ENCODE results near the gene XBP1. TPM values are rescaled to one million over a fixed set of nuclear protein-coding genes. Genes with fewer than 3 reads are reported as not detected.

XBP1 gene
- total RNA-seq, 1 experiment from 2014 or later: 81.3 TPM

- Histone ChIP-seq H3K36me3 (ENCODE audit: control insufficient read depth in 1 of 2, insufficient read depth in 2 of 2, low read length in 2 of 2) (no peaks in the 10 kb centered on the region), H2AFZ (ENCODE audit: low read depth, low read length, poor library complexity, severe bottlenecking) (no peak overlapping the region), H4K20me1 (ENCODE audit: insufficient read depth) (no peaks in the 10 kb centered on the region), H3K27me3 (ENCODE audit: insufficient read depth, low read length) (no peaks in the 10 kb centered on the region), H3K4me3 (replicated peaks in 1 of 2; ENCODE audit: low read depth in 1 of 2, low read length in 2 of 2) (no peak overlapping the region), H3K9me2 (ENCODE audit: insufficient read depth) (no peaks in the 10 kb centered on the region), H3K9ac (ENCODE audit: low read length) (no peak overlapping the region), H3K4me1 (ENCODE audit: control insufficient read depth in 1 of 2, insufficient read depth in 2 of 2, low read length in 2 of 2) (no peaks in the 10 kb centered on the region), H3K9me3 (ENCODE audit: control insufficient read depth in 1 of 2, insufficient read depth in 1 of 2, low read depth in 1 of 2, low read length in 2 of 2) (no peaks in the 10 kb centered on the region), H3K79me2 (ENCODE audit: insufficient read depth, low read length) (no peaks in the 10 kb centered on the region), H3K4me2 (ENCODE audit: low read length) (no peak overlapping the region), H3K27ac (ENCODE audit: low read depth, low read length) (no peak overlapping the region)
- CTCF ChIA-PET: interaction anchor here (1.5 kb wide), 1 partner anchor 16 kb away, joined by 4 read pairs; no protein-coding TSS in a partner anchor
- POLR2A ChIA-PET: no interaction called here
- intact Hi-C loops (cut with micrococcal nuclease): no loop called here
- DNase-seq (ENCODE audit: low read depth, low spot score) (no peak), ATAC-seq (no peak)
- BruUV-seq (replicated peaks): no TSS peak
- RAD21 ChIA-PET (ENCODE audit: low non-redundant PET in 1 of 2, low total read pairs in 2 of 2, uncharacterized antibody in 2 of 2, unreplicated experiment in 2 of 2): no interaction called here
- no peak for TF ChIP-seq EZH2phosphoT487 (IDR thresholded peaks at IDR 0.05; ENCODE audit: borderline replicate concordance)
- no peak for TF ChIP-seq POLR2A (IDR thresholded peaks at IDR 0.05; ENCODE audit: borderline replicate concordance, extremely low read depth, insufficient read depth, insufficient read length)
- no peak for TF ChIP-seq CEBPB (IDR thresholded peaks at IDR 0.05; ENCODE audit: low read depth)
- TF ChIP-seq ZFX (IDR thresholded peaks at IDR 0.05): no peak
- no peak for TF ChIP-seq SIN3A (IDR thresholded peaks at IDR 0.05; ENCODE audit: low read depth)
- no peak for TF ChIP-seq CTCF (IDR thresholded peaks at IDR 0.05 in 2 of 3, conservative IDR thresholded peaks at IDR 0.05 in 1 of 3; ENCODE audit: borderline replicate concordance in 1 of 3, insufficient read depth in 1 of 3, low read depth in 2 of 3, low read length in 2 of 3)
- no peak for TF ChIP-seq JUND (IDR thresholded peaks at IDR 0.05)
- TF ChIP-seq CBX3 (IDR thresholded peaks at IDR 0.05; ENCODE audit: low read depth): no peak
- TF ChIP-seq ELF1 (IDR thresholded peaks at IDR 0.05; ENCODE audit: borderline replicate concordance, low read depth): no peak
- no peak for TF ChIP-seq ATF3 (IDR thresholded peaks at IDR 0.05)
- no peak for TF ChIP-seq YY1 (IDR thresholded peaks at IDR 0.05; ENCODE audit: extremely low read depth, insufficient replicate concordance, low read depth, low read length)
- no peak for TF ChIP-seq EGR1 (IDR thresholded peaks at IDR 0.05; ENCODE audit: low read depth)
Observed at GRCh38 chr22:28812516-28812915, 12.1 kb upstream of the XBP1 start.
